GM13977 (cell line): Measurements from ENCODE around the gene LMNA.
"Not testable (repeated sequence)": the region's sequence is repeated elsewhere in the genome, so short reads cannot be mapped to it uniquely, and the experiment has no call there.

Experiments used
- DNase-seq: peaks from one replicate; pipeline ENCODE4 v3.0.0; 2012; ENCODE audit warnings: low spot score
- in situ Hi-C: fragments of 300-500 bp; cut with MboI; formaldehyde crosslinking; loops from one replicate; pipeline ENCODE4 v1.12.0; 2022; ENCODE audit warnings: low sequenced_read_pairs, low pct_unique_long_range_greater_than_20kb, mixed read lengths, inconsistent platforms; ENCODE audit not compliant: unreplicated experiment
- TF ChIP-seq, protein P1 (sequence below): IDR thresholded peaks from 2 replicates; pipeline ENCODE4 v1.5.1; 2012; ENCODE audit warnings: mild to moderate bottlenecking, control low read depth; ENCODE audit not compliant: insufficient read depth; ENCODE audit errors: extremely low read depth, missing control alignments

LMNA gene

GRCh38 chr1:156111355-156111962 is 3.1 kb upstream of the LMNA start:
- in situ Hi-C loops, result no loop called here
- TF ChIP-seq, protein P1, sequence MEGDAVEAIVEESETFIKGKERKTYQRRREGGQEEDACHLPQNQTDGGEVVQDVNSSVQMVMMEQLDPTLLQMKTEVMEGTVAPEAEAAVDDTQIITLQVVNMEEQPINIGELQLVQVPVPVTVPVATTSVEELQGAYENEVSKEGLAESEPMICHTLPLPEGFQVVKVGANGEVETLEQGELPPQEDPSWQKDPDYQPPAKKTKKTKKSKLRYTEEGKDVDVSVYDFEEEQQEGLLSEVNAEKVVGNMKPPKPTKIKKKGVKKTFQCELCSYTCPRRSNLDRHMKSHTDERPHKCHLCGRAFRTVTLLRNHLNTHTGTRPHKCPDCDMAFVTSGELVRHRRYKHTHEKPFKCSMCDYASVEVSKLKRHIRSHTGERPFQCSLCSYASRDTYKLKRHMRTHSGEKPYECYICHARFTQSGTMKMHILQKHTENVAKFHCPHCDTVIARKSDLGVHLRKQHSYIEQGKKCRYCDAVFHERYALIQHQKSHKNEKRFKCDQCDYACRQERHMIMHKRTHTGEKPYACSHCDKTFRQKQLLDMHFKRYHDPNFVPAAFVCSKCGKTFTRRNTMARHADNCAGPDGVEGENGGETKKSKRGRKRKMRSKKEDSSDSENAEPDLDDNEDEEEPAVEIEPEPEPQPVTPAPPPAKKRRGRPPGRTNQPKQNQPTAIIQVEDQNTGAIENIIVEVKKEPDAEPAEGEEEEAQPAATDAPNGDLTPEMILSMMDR, result no peak
- no peak for DNase-seq

GRCh38 chr1:156112276-156113137 is 2.0 kb upstream of the LMNA start:
- TF ChIP-seq, protein P1, result no peak
- in situ Hi-C loops, result no loop called here
- no peak for DNase-seq

DNA sequence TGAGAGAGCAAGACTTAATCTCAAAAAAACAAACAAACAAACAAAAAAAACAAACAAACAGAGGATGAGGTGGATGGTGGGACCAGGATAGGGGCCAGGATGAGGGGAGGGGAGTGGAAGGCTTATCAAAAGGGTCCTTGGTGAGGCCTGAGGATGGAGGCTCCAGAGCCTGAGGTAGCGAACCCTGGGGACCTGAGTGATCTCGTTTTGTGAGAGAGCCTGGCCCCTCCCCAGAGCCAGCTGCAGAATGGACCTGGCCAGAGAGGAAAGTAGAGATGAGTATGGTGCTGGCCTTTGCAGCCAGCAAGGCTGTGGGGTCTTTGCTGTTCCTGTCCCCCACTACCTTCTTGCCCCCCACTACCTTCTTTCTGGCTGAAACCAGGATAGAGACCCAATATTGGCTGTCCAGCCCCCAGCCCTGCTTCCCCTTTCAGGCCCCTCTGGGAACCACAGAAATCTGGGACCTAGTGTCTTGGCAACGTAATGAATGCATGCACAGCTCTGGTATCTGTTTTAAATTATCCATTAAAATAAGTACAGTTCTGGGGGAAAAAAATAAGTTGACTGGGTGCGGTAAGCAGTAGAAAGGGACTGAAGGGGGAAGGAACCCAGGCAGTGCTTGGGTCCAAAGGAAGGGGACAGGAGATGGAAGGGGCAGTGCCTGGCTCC is 1.1 kb upstream of the LMNA start:
- TF ChIP-seq, protein P1, result no peak
- DNase-seq, result no peak
- in situ Hi-C loops, result no loop called here

DNA sequence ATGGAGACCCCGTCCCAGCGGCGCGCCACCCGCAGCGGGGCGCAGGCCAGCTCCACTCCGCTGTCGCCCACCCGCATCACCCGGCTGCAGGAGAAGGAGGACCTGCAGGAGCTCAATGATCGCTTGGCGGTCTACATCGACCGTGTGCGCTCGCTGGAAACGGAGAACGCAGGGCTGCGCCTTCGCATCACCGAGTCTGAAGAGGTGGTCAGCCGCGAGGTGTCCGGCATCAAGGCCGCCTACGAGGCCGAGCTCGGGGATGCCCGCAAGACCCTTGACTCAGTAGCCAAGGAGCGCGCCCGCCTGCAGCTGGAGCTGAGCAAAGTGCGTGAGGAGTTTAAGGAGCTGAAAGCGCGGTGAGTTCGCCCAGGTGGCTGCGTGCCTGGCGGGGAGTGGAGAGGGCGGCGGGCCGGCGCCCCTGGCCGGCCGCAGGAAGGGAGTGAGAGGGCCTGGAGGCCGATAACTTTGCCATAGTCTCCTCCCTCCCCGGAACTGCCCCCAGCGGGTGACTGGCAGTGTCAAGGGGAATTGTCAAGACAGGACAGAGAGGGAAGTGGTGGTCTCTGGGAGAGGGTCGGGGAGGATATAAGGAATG is 505 bp downstream of the LMNA start:
- in situ Hi-C loops, result no loop called here
- DNase-seq, result peak; percentile 55
- TF ChIP-seq, protein P1, result no peak

DNA sequence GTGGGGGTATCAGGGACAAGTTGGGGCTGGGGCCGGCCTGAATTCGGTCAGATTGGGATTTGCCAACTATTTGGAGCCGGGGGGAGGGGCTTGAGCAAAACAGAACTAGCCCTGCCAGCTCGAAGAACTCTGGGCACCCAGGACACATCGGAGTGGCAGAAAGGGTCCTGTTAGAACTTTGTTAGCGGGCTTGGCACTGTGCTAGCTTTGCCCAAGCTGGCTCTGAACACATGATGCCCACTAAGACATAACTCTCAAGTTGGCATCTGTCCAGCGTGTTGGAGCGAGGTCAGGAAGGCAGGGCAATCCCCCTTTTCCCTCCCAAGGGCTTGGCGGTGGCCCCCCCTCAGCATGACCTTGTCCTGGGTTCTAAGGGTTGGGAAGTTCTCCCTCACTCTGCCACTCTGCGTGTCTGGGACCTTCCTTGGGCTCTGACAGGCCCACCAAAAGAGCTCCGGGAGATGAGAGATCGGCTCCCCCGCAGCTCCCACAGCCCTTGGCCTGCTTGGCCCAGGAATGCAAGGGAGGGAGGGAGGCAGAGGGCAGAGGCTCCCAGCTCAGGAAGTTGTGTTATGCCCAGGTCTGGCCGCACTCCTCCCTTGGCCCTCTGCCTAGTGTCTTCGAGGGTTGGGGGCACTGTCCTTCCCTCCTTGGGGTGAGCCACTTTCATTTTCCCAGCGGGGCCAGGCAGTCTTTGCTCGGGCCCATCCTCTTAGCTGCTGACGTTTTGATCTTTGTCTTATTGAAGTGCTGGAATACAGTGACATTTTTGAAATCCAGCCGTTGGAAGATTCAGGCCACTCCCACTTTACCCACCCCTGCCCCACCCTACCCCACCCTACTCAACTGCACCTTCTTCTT is 1.2 kb downstream of the LMNA start:
- DNase-seq, result no peak
- TF ChIP-seq, protein P1, result no peak
- in situ Hi-C loops, result no loop called here

DNA sequence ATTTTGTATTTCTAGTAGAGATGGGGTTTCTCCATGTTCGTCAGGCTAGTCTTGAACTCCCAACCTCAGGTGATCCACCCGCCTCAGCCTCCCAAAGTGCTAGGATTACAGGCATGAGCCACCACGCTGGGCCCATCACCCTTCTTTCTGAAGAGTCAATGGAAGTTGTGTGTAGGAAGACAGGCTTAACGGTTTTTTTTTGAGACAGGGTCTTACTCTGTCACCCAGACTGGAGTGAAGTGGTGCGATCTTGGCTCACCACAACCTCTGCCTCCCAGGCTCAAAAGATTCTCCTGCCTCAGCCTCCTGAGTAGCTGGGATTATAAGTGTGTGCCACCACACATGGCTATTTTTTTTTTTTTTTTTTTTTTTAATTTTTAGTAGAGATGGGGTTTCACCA is 2.2 kb downstream of the LMNA start:
- in situ Hi-C loops, DNase-seq: not testable (repeated sequence)
